ENCODE results near the gene URI1. TPM values are rescaled to one million over a fixed set of nuclear protein-coding genes. Genes with fewer than 3 reads are reported as not detected.

The URI1 gene
- total and polyA plus RNA-seq, 2 donors (not counting 1 experiment from before 2014, with no cell fraction given), result 21.3 to 54.2 TPM

- ChIA-PET POLR2A (no interaction called here), CTCF (no interaction called here)
- Histone ChIP-seq H3K79me2 (ENCODE audit: control insufficient read depth, insufficient read depth, low read length) (no peaks in the 10 kb centered on the region), H3K9me3 (ENCODE audit: control extremely low read depth in 1 of 3, control insufficient read depth in 2 of 3, insufficient read depth in 1 of 3, low read length in 2 of 3) (no peaks in the 10 kb centered on the region), H2AFZ (ENCODE audit: insufficient read depth, low read depth, low read length, poor library complexity, severe bottlenecking) (no peak overlapping the region), H3K4me2 (replicated peaks; ENCODE audit: low read depth, low read length, poor library complexity, severe bottlenecking) (no peak overlapping the region), H3K4me1 (ENCODE audit: control insufficient read depth in 2 of 2, insufficient read depth in 2 of 2, low read length in 2 of 2) (no peaks in the 10 kb centered on the region), H3K27ac (ENCODE audit: low read length in 2 of 2) (no peak overlapping the region), H3K36me3 (replicated peaks in 1 of 2; ENCODE audit: control extremely low read depth in 1 of 2, control insufficient read depth in 1 of 2, extremely low read depth in 1 of 2, insufficient read depth in 2 of 2, low read length in 1 of 2) (no peaks in the 10 kb centered on the region), H3K27me3 (replicated peaks in 1 of 4; ENCODE audit: control extremely low read depth in 1 of 4, control insufficient read depth in 3 of 4, insufficient read depth in 4 of 4, low read length in 3 of 4) (peaks cover 0 to 10% (median 0%) of the 10 kb centered on the region in 4 experiments), H3K9ac (ENCODE audit: low read length) (no peak overlapping the region), H3K4me3 (ENCODE audit: control extremely low read depth in 1 of 5, extremely low read depth in 1 of 5, insufficient read depth in 1 of 5, low read depth in 2 of 5, low read length in 4 of 5) (no peak overlapping the region), H4K20me1 (ENCODE audit: control insufficient read depth, insufficient read depth, low read length, poor library complexity, severe bottlenecking) (no peaks in the 10 kb centered on the region)
- Mint-ChIP-seq H3K9me3 (ENCODE audit: insufficient read depth) (no peaks in the 10 kb centered on the region), H3K4me1 (no peaks in the 10 kb centered on the region), H3K27ac (no peak overlapping the region), H3K4me3 (no peak overlapping the region), H3K27me3 (peaks cover 16% of the 10 kb centered on the region)
- ATAC-seq (ENCODE audit: low read depth), result no peak
- no peak for DNase-seq
- TF ChIP-seq CTCF (IDR thresholded peaks at IDR 0.05), result no peak
- TF ChIP-seq EZH2 (IDR thresholded peaks at IDR 0.05; ENCODE audit: borderline replicate concordance, insufficient read depth, low read depth, low read length, poor library complexity, severe bottlenecking), result no peak
- 100% methylated on average over 2 of the region's 4 CpGs for WGBS (ENCODE audit: insufficient coverage)
- intact Hi-C loops (cut with micrococcal nuclease), result no loop called here
Observed at GRCh38 chr19:29922972-29923371, 19.1 kb upstream of the URI1 start.

- Histone ChIP-seq H3K4me1 (ENCODE audit: control insufficient read depth in 2 of 2, insufficient read depth in 2 of 2, low read length in 2 of 2) (no peaks in the 10 kb centered on the region), H3K27ac (ENCODE audit: low read length in 2 of 2) (no peak overlapping the region), H3K9me3 (ENCODE audit: control extremely low read depth in 1 of 3, control insufficient read depth in 2 of 3, insufficient read depth in 1 of 3, low read length in 2 of 3) (no peaks in the 10 kb centered on the region), H2AFZ (ENCODE audit: insufficient read depth, low read depth, low read length, poor library complexity, severe bottlenecking) (no peak overlapping the region), H3K79me2 (ENCODE audit: control insufficient read depth, insufficient read depth, low read length) (no peaks in the 10 kb centered on the region), H3K27me3 (replicated peaks in 1 of 4; ENCODE audit: control extremely low read depth in 1 of 4, control insufficient read depth in 3 of 4, insufficient read depth in 4 of 4, low read length in 3 of 4) (peaks cover 0 to 10% (median 0%) of the 10 kb centered on the region in 4 experiments), H3K4me3 (ENCODE audit: control extremely low read depth in 1 of 5, extremely low read depth in 1 of 5, insufficient read depth in 1 of 5, low read depth in 2 of 5, low read length in 4 of 5) (no peak overlapping the region), H3K36me3 (replicated peaks in 1 of 2; ENCODE audit: control extremely low read depth in 1 of 2, control insufficient read depth in 1 of 2, extremely low read depth in 1 of 2, insufficient read depth in 2 of 2, low read length in 1 of 2) (no peaks in the 10 kb centered on the region), H4K20me1 (ENCODE audit: control insufficient read depth, insufficient read depth, low read length, poor library complexity, severe bottlenecking) (no peaks in the 10 kb centered on the region), H3K4me2 (replicated peaks; ENCODE audit: low read depth, low read length, poor library complexity, severe bottlenecking) (no peak overlapping the region), H3K9ac (ENCODE audit: low read length) (no peak overlapping the region)
- TF ChIP-seq CTCF (IDR thresholded peaks at IDR 0.05), result no peak
- no peak for TF ChIP-seq EZH2 (IDR thresholded peaks at IDR 0.05; ENCODE audit: borderline replicate concordance, insufficient read depth, low read depth, low read length, poor library complexity, severe bottlenecking)
- intact Hi-C loops (cut with micrococcal nuclease), result no loop called here
- ATAC-seq (ENCODE audit: low read depth) (no peak), DNase-seq (no peak)
- ChIA-PET POLR2A (no interaction called here), CTCF (no interaction called here)
- Mint-ChIP-seq H3K27ac (no peak overlapping the region), H3K4me3 (no peak overlapping the region), H3K9me3 (ENCODE audit: insufficient read depth) (no peaks in the 10 kb centered on the region), H3K27me3 (peaks cover 16% of the 10 kb centered on the region), H3K4me1 (no peaks in the 10 kb centered on the region)
- WGBS (ENCODE audit: insufficient coverage), result 92% methylated on average over 2 of the region's 4 CpGs
Observed at GRCh38 chr19:29923653-29924052, 18.4 kb upstream of the URI1 start.
